Measurements from ENCODE around the gene MMP14. TPM values are rescaled to one million over a fixed set of nuclear protein-coding genes. Genes with fewer than 3 reads are reported as not detected.
A peak's percentile ranks its signal among the peaks of the same experiment; 100 is the strongest.
"Not testable (repeated sequence)": the region's sequence is repeated elsewhere in the genome, so short reads cannot be mapped to it uniquely, and the experiment has no call there.

The MMP14 gene
- polyA plus RNA-seq, 3 donors = 132 to 140 (median 134) TPM

DNA sequence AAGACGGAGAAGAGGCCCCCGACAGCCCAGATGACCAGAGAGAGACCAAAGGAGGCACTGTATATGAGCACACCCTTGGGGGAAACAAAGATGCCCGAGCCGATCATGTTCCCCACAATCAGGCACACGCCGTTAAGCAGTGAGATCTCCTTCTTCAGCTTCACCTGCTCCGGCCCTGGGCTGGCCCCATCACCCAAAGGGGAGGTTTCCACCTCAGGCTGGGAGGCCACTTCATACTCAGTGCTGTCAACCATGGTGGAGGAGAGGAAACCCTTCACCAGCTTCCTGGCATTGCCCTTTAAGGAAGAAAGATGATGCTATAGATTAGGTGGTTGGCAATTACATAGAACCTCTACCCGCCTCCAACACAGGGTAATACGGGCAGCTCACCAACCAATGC, 23.2 kb upstream of the MMP14 start:
- no peak for DNase-seq (ENCODE audit: low read depth in 3 of 3, low spot score in 2 of 3)

DNA sequence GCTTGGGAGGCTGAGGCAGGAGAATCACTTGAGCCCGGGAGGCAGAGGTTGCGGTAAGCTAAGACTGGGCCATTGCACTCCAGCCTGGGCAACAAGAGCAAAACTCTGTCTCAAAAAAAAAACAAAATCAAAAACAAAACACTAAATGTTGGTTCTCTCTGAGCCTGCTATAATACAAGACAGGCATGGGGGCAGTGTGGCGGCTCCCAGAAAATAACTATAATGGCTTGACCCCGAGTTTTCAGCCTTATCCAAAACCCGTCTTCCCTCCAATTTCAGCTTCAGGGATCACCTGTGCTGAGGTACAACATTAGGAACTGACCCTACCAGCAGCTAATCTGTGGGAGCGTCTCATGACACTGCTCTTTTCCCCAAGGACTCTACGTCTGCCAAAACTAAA, 22.0 kb upstream of the MMP14 start:
- DNase-seq (ENCODE audit: low read depth in 3 of 3, low spot score in 2 of 3) = no peak

DNA sequence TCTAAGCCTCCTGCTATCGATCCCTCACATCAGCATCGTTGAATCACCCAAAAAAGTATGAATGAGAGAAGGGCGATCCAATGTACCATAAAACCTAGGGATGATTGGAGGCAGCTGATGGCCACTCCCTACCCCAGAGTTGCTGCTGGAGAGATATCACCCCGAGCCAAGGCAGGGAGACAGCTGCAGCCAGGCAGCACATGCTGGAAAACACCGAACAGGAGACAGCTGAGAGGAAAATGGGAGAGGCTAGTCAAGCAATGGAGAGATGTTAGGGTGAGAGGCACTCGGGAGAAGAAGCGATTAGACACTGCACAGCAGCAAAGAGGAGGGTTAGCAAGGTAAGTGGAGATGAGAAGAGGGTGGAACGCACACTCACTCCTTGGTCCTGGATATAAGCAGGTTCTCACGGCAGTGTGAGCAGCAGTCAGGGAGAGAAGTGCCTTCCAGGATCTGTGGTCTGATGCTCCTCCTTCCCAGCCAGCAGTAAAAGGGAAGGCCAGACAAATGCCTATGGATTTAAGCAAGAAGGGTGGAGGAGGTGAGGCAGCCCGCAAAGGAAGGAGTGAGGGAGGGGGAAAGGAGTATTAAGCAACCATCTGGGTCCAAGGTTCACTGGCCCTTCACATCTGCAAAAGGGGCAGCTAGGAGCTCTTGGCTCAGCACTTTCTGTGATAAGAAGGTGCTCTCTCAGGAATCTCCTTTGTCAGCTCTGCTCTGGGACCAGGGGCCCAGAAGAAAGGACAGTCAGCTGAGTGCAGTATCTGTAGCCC, 21.3 kb upstream of the MMP14 start, which contains the start of gene SLC7A7:
TSS of gene SLC7A7 (minus strand) at position 495 of the 773 bp plus-strand sequence. CDS start 2,037 bp downstream, outside the sequence.
- DNase-seq (ENCODE audit: low read depth in 3 of 3, low spot score in 2 of 3) = no peak

DNA sequence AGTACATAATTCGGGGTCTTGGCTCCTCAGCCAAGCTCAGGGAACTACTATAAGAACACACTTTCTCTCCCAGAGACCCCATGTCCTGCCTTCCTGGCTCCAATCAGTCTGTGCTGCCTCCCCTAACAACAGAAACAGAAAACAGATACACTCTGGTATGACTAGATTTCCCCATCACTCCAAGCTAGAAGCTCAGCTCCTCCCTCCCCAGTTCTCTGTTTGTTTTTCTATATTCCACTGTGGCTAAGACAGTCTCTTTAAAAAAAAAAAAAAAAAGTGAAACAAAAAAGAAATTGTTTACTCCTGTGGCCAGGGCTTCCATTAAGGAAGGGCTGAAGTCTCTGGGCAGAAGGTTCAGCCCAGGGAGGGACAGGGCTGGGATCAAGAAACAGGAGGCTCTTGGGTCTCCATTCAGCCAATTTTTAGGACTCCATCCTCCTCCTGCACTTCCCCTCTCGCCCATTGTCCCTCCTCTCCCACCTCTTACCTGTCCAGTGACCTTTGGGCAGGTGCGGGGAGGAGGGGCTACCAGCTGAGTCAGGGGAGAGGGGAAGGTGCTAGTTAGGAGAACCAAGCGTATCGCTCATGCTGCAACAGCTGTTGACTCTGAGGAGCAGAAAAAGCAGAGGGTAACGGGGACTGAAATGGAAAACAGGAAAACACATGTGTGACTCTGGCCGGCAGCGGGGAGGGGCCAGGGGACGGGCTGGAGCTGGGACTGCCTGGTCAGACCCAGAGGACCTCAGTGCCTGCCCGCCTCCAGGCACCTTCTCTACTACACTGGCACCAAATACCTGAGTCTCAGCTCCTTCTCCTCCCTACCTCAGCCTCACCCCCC, 17.0 kb upstream of the MMP14 start:
- no peak for DNase-seq (ENCODE audit: low read depth in 3 of 3, low spot score in 2 of 3)

DNA sequence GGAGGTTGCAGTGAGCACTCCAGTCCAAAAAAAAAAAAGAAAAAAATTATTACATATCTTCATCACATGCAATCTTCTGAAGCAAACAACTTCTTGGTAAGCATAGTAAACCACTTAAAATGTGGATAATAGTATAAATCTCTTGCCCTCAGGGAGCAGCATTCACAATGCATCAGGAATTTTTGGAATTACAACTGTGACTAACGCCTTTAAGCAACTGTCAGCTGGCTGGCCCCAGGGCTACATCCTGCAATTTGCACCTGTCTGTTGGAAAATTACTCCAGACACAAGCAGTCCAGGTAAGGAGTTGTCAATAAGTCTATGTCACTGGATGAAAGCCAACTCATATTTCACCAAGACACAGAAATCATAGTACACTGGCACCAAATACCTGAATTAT, 15.7 kb upstream of the MMP14 start:
- DNase-seq (ENCODE audit: low read depth in 3 of 3, low spot score in 2 of 3) = no peak

DNA sequence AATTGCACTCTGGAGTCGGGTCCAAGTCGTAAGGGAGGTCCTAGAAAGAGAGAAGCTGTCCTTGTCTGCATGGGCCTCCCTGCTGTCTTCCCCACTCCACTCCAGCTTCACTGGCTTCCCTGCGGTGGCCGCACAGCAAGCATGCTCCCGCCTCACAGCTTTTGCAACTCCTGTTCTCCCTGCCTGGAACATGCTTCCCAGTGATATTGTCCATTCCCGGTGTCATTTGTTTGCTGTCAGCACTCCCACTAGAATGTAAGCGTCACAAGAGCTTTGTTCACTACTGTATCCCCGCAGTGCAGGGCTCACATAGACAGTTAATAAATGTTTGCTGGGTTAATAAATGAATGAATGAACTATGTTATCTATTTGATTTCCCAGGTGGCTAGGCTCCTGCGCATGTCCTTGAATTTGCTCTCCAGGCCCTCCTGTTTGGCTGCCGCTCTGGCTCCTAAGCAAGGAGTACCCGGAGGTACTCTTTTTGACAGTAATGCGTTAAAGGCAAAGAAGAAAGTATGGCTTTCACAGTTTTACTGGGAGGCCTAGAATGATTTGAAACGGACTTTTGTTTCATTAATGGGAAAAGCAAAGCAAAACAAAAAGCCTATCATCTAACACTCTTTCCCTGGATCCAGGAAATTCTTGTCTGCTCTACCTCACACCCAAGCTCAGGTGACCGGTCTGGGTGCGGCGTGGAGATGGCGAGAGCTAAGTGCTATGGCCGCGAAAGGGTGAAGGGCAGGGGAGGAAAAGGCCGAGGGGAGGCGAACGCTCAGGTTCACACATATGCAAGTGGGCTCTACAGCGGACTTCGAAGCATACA, 15.0 kb upstream of the MMP14 start:
- DNase-seq (ENCODE audit: low read depth in 3 of 3, low spot score in 2 of 3) = no peak

- no peak for DNase-seq (ENCODE audit: low read depth in 3 of 3, low spot score in 2 of 3)
Measured at GRCh38 chr14:22822016-22822570, 14.3 kb upstream of the MMP14 start.

- peak in 2 of 3 donors; percentile 76 to 83 for DNase-seq (ENCODE audit: low read depth in 3 of 3, low spot score in 2 of 3)
Measured at GRCh38 chr14:22822571-22823098, 13.8 kb upstream of the MMP14 start.

DNA sequence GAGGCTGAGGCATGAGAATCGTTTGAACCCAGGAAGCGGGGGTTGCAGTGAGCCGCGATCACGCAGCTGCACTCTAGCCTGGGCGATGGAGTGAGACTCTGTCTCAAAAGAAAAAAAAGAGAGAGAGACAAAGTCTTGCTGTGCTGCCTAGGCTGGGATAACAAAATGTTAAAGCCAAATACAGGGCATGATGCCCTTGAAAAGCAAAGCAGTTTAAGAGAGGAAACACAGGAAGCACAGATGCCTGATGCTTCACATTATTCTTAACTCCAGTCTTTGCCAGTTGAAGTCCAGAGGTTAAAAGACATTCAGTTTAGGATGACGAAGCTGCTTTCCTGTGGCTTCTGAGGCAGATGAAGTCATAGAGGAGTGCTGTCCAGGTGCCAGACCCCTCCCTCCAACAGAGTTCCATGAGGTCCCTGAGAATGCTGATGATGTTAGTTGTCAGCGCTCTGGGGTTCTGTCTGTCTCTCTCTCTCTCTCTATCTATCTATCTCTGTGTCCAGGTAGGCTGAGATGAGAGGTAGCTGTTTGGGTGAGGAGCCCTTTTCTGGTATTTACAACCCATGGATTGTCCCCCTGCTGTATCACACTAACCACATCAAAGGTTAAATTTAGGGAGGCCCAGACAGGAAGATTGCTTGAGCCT, 11.6 kb upstream of the MMP14 start:
- no peak for DNase-seq (ENCODE audit: low read depth in 3 of 3, low spot score in 2 of 3)

DNA sequence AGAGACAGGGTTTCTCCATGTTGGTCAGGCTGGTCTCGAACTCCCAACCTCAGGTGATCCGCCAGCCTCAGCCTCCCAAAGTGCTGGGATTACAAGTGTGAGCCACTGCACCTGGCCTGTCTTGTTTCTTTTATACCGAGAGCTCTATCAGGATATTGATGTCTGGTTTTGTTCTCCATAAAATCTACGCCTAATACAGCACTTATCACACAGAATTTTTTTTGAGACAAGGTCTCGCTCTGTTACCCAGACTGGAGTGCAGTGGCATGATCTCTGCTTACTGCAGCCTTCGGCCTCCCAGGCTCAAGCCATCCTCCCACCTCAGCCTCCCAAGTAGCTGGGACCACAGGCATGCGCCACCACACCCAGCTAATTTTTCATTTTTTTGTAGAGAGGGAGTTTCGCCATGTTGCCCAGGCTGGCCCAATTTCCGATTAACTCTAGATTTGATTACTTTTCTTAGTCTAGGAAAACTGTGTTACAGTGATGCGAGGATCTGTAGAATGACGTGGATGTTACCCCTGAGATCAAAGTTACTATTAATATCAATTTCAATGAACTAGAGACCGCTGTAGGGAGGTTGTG, 7.2 kb upstream of the MMP14 start:
- not testable (repeated sequence) for DNase-seq (ENCODE audit: low read depth in 3 of 3, low spot score in 2 of 3)

DNA sequence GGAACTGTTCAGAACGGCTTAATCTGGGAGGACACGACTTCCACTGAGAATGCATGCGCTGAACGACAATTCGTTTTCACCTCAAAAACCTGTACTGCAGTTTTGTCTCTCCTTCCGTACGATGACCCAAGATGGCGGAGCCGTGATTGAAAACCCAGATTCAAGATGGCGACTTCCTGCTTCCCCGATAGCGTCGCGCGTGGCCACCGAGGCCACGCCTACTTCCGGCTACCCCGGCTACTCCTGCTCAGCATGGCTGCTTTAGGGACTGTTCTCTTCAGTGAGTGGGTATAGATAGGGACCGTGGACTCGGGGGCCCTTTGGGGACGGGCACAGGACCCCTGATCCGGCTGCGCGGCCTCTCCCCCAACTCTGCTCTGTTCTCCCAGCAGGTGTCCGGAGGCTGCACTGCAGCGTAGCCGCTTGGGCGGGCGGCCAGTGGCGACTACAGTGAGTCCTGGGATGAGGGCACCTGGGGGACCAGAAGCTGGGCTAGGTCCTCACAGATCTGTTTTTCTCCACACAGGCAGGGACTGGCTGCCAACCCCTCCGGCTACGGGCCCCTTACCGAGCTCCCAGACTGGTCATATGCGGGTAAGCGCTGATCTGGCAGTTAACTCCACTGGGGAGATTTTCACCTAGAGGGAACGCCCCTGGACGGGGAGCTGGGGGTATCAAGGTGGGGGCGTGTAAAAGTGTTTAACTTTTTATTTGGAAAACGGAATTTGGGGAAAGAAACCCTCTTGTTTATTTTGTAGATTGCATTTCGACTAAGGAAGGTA, 6.5 kb upstream of the MMP14 start, which contains the start of gene MRPL52:
TSS of gene MRPL52 (plus strand) at position 227 of the 782 bp plus-strand sequence. CDS start at position 253, 26 bp downstream.
- DNase-seq (ENCODE audit: low read depth in 3 of 3, low spot score in 2 of 3) = peak in 2 of 3 donors; percentile 81 to 87

- DNase-seq (ENCODE audit: low read depth in 3 of 3, low spot score in 2 of 3) = no peak
Measured at GRCh38 chr14:22830443-22831010, 5.9 kb upstream of the MMP14 start.

DNA sequence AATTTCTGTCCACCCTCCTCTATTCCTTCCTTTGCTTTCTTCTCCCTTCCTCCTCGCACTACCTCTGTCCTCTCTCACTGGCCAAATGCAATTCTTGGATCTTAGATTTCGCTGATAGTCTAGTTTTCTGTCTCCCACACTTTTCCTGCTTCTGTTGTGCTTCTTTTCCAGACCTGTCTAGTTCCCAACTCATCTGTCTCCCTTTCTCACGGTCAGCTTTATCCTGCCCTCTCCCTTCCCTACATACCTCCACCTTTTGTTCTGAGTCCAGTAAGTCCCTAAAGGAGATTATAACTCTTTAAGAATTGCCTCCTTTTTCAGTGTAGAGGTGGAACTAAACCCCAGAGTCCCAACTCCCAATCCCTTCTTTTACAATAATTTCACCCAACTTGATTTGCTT, 880 bp upstream of the MMP14 start:
- no peak for DNase-seq (ENCODE audit: low read depth in 3 of 3, low spot score in 2 of 3)

DNA sequence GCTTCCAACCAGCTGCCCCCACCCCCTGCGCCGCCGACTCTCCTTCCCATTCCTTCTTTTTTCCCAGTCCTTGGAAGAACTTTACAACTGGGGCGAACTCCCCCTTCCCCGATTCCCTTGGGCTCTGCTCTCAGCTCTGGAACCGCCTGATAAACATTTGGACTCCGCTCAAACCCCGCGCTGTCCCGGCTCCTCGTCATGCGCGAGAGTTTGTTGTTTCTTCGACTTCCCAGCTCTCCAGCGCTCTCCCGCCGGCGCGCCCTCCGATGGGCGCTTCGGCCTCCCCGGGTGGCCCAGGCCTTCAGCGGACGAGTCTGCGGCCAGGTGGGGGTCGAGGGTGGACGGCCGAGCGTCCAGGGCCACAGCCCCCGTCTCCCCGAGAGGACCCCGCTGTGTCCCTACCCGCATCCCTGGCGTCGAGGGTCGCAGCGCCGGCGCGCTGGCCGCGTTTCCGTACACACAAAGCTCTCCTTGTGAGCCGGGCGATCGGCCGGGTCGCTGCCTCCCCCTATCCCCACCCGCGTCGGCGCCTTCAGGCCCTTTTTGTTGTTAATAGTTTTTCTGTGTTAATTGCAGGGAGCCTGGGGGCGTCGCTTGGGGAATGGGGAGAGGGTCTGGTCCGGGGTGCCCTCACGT, 847 bp downstream of the MMP14 start:
- no peak for DNase-seq (ENCODE audit: low read depth in 3 of 3, low spot score in 2 of 3)

GRCh38 chr14:22837750-22838538, 1.6 kb downstream of the MMP14 start:
- DNase-seq (ENCODE audit: low read depth in 3 of 3, low spot score in 2 of 3) = no peak

DNA sequence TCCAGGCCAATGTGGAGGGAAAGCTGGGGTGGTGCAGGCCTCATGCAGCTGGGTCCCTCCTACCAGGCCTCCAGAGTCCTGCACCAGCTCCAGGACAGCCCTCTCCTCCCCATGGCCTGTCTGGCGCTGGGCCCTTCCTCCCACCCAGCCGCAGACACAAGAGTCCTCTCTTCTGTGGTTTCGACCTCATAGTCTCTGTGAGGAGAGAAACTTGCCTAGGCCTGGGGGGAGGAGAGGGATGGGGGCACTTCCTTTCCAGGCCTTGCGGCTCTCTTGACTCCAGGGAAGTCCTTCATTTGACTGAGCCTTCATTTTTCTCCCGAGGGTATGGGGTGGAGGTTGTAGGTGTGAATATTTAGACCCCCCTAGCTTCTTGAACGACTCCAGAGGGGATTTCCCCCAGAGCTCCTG, 2.3 kb downstream of the MMP14 start:
- DNase-seq (ENCODE audit: low read depth in 3 of 3, low spot score in 2 of 3) = no peak
